ENCODE measurements around the gene AFP.

Gene AFP

GRCh38 chr4:73418677-73419076 lies 17.3 kb upstream of the AFP start:
- Histone ChIP-seq H3K9me3 (ENCODE audit: insufficient read depth, low read depth, low read length) (no peaks in the 10 kb centered on the region), H2AFZ (ENCODE audit: low read length) (no peak overlapping the region), H3K4me1 (ENCODE audit: insufficient read depth, low read length, poor library complexity, severe bottlenecking) (no peaks in the 10 kb centered on the region), H3K27me3 (ENCODE audit: insufficient read depth, low read length, poor library complexity, severe bottlenecking) (no peaks in the 10 kb centered on the region), H3K4me3 (ENCODE audit: low read length, poor library complexity, severe bottlenecking) (no peak overlapping the region), H3F3A (ENCODE audit: low read depth) (no peaks in the 10 kb centered on the region), H4K20me1 (ENCODE audit: insufficient read depth, low read length, poor library complexity, severe bottlenecking) (no peaks in the 10 kb centered on the region), H3K36me3 (ENCODE audit: insufficient read depth, low read length) (no peaks in the 10 kb centered on the region), H3K9ac (ENCODE audit: low read depth, low read length, poor library complexity, severe bottlenecking) (no peak overlapping the region), H3K4me2 (ENCODE audit: low read depth, low read length, poor library complexity, severe bottlenecking) (no peak overlapping the region), H3K9me2 (replicated peaks; ENCODE audit: low read depth, low read length) (no peaks in the 10 kb centered on the region), H3K79me2 (ENCODE audit: insufficient read depth, low read length) (no peaks in the 10 kb centered on the region)
- TF ChIP-seq EZH2phosphoT487 (IDR thresholded peaks at IDR 0.05; ENCODE audit: borderline replicate concordance) (no peak), CTCF (conservative IDR thresholded peaks at IDR 0.05; ENCODE audit: low read length) (no peak)

GRCh38 chr4:73419106-73420038 lies 16.6 kb upstream of the AFP start:
- H3K27me3 ChIP-seq (ENCODE audit: insufficient read depth, low read length, poor library complexity, severe bottlenecking): no peaks in the 10 kb centered on the region
- H3K9me3 ChIP-seq (ENCODE audit: insufficient read depth, low read depth, low read length): no peaks in the 10 kb centered on the region
- H3K79me2 ChIP-seq (ENCODE audit: insufficient read depth, low read length): no peaks in the 10 kb centered on the region
- H3K9me2 ChIP-seq (replicated peaks; ENCODE audit: low read depth, low read length): no peaks in the 10 kb centered on the region
- H3F3A ChIP-seq (ENCODE audit: low read depth): no peaks in the 10 kb centered on the region
- H3K9ac ChIP-seq (ENCODE audit: low read depth, low read length, poor library complexity, severe bottlenecking): no peak overlapping the region
- no peaks in the 10 kb centered on the region for H4K20me1 ChIP-seq (ENCODE audit: insufficient read depth, low read length, poor library complexity, severe bottlenecking)
- no peak overlapping the region for H3K4me3 ChIP-seq (ENCODE audit: low read length, poor library complexity, severe bottlenecking)
- H3K36me3 ChIP-seq (ENCODE audit: insufficient read depth, low read length): no peaks in the 10 kb centered on the region
- H3K4me2 ChIP-seq (ENCODE audit: low read depth, low read length, poor library complexity, severe bottlenecking): no peak overlapping the region
- no peaks in the 10 kb centered on the region for H3K4me1 ChIP-seq (ENCODE audit: insufficient read depth, low read length, poor library complexity, severe bottlenecking)
- TF ChIP-seq CTCF (conservative IDR thresholded peaks at IDR 0.05; ENCODE audit: low read length): no peak
- TF ChIP-seq EZH2phosphoT487 (IDR thresholded peaks at IDR 0.05; ENCODE audit: borderline replicate concordance): no peak
- no peak overlapping the region for H2AFZ ChIP-seq (ENCODE audit: low read length)

- no peak overlapping the region for H3K4me2 ChIP-seq (ENCODE audit: low read depth, low read length, poor library complexity, severe bottlenecking)
- no peak overlapping the region for H3K9ac ChIP-seq (ENCODE audit: low read depth, low read length, poor library complexity, severe bottlenecking)
- no peaks in the 10 kb centered on the region for H3K4me1 ChIP-seq (ENCODE audit: insufficient read depth, low read length, poor library complexity, severe bottlenecking)
- H3K36me3 ChIP-seq (ENCODE audit: insufficient read depth, low read length): no peaks in the 10 kb centered on the region
- no peaks in the 10 kb centered on the region for H3K9me2 ChIP-seq (replicated peaks; ENCODE audit: low read depth, low read length)
- H2AFZ ChIP-seq (ENCODE audit: low read length): no peak overlapping the region
- H4K20me1 ChIP-seq (ENCODE audit: insufficient read depth, low read length, poor library complexity, severe bottlenecking): no peaks in the 10 kb centered on the region
- H3F3A ChIP-seq (ENCODE audit: low read depth): no peaks in the 10 kb centered on the region
- no peaks in the 10 kb centered on the region for H3K9me3 ChIP-seq (ENCODE audit: insufficient read depth, low read depth, low read length)
- TF ChIP-seq CTCF (conservative IDR thresholded peaks at IDR 0.05; ENCODE audit: low read length) (no peak), EZH2phosphoT487 (IDR thresholded peaks at IDR 0.05; ENCODE audit: borderline replicate concordance) (no peak)
- no peaks in the 10 kb centered on the region for H3K27me3 ChIP-seq (ENCODE audit: insufficient read depth, low read length, poor library complexity, severe bottlenecking)
- no peak overlapping the region for H3K4me3 ChIP-seq (ENCODE audit: low read length, poor library complexity, severe bottlenecking)
- H3K79me2 ChIP-seq (ENCODE audit: insufficient read depth, low read length): no peaks in the 10 kb centered on the region
Observed at GRCh38 chr4:73420615-73421014, 15.4 kb upstream of the AFP start.
